SKM-1 treated with dmso at 0.1 percent for 144 hours (cell line): ENCODE data around the gene SCN10A.

Experiments used
- DNase-seq: peaks from one replicate; lab custom pipeline; 2025; ENCODE audit not compliant: unreplicated experiment; lab: John Stamatoyannopoulos, UW

Gene SCN10A

GRCh38 chr3:38782148-38782547 is 33.9 kb downstream of the SCN10A start:
- no peak for DNase-seq

GRCh38 chr3:38773528-38773927 is 42.5 kb downstream of the SCN10A start:
- DNase-seq, result no peak

DNA sequence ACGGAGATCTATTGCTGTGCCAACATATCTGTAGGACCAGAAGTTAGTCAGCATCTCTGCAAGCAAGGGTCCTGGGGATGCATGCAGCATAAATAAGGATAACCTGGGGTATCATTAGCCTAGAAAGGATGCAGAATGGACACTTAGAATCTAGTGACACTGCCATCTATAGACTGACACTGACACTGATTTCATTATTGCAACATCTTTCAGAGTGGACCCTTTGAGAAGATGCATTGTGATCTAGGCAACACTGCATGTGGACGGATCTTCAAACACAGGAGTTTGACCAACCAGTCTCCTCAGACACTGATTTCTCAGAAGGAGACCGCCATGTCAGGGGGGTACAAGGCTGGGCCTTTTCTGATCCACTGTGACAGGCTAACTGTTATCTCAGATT is 52.4 kb downstream of the SCN10A start:
- DNase-seq, result no peak

- no peak for DNase-seq
These were observed 57.5 kb downstream of the SCN10A start for GRCh38 chr3:38758557-38758956.

DNA sequence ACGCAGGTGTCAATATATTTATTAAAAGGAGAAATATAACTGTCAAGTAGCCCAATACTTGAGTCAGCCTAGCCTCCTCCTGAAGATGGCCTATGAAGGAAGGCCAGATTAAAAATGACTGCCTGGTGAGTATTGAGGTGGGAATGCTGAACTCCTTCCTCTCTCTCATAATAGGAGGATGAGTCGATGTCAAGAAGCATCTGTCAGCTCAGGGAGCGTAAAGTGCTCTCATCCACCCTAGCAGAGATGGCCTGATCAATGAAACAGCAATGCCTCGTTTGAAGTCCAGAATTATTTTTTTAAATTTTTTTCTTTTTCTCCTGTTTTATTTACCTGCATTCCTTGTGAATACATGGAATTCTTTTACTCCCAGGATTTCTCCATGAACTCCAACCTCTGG is 58.3 kb downstream of the SCN10A start:
- DNase-seq, result no peak

DNA sequence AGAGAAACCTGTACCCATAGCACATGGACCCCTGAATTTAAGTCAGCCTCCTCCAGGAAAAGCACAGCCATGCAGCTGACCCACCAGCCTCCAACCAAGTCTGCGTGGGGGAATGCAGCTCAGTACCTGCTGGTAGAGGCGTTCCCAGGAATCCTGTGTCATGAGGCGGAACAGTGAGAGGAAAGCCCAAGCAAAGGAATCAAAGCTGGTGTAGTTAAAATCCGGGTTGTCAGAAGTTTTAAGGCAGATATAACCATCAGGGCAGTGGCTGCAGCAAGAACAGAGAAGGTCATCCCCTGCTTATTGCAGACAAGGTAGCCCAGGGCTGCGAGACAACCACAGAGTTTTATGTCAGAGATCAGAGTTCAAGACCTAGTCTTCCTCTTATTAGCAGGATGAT is 59.1 kb downstream of the SCN10A start:
- no peak for DNase-seq

DNA sequence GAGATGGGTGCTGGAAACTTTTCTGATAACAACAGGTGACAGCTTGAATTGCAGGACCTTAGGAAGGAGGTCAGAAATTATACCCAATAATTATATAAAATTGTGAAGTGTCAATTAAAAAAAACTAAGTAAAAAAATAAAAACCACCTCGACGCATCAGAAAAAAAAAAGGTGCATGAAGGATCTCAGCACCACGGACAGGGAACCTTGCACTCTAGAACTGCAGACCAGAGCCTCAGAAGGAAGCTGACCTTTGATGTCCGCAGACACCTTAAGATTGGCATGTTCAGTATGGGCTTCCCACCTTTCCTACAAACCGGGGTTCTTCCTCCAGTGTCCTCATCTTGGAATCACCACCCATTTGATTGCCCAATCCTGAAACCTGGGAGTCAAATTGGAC is 60.9 kb downstream of the SCN10A start:
- DNase-seq, result no peak

GRCh38 chr3:38746641-38747040 is 69.4 kb downstream of the SCN10A start:
- no peak for DNase-seq

- DNase-seq, result peak; percentile 8
These were observed 73.0 kb downstream of the SCN10A start for GRCh38 chr3:38743043-38743442.

- DNase-seq, result no peak
These were observed 73.5 kb downstream of the SCN10A start for GRCh38 chr3:38742550-38742949.

GRCh38 chr3:38740537-38740936 is 75.5 kb downstream of the SCN10A start:
- DNase-seq, result no peak

DNA sequence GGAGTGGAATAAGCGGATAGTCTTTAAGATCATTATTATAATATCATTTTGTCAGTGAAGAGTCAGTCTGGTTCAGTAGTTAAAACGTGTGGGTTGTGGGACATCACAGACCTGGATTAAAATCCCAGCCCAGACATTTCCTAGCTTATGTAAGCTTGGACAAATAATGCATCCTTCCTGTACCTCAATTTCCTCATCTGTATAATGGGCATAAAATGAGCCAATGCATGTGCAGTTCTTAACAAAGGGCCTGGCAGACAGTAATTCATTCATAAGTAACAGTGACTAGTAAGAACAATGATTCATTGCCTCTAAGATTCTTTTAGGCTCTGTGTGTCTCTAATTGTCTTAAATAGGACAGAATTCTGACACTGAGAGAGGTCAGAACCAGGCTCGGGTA is 76.1 kb downstream of the SCN10A start:
- no peak for DNase-seq

DNA sequence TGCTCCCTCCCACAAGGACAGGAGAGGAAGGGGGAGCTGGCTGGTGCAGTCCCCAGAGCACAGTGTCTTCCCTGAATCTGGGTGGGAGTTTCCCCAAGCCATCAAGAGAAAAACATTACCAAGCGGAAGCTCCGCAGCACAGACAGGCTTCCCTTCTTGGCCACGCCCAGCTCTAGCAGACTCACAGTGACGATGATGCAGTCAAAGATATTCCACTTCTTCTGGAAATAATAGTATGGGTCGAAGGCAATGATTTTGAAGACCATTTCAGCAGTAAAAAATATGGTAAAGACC is 76.7 kb downstream of the SCN10A start:
- no peak for DNase-seq

- peak; percentile 40 for DNase-seq
These were observed 77.2 kb downstream of the SCN10A start for GRCh38 chr3:38738630-38739395.

DNA sequence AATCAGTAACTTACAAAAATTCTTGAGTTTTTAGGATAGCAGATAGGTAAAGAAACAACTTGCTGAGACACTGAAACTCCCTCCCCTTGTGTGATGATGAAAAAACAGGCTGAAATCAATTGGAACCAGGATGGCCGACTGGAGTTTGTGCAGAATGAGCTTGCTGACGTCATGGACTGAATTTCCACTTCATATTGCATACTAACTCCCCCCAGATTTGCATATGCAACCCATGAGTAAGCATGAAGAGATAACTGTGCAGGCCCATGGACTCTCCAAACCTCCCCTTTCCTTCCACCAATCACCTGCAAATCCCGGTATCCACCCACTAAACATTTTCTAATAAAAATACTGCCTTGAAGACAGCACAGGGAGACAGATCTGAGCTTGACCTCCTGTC is 84.5 kb downstream of the SCN10A start:
- no peak for DNase-seq

- no peak for DNase-seq
These were observed 85.7 kb downstream of the SCN10A start for GRCh38 chr3:38730281-38730680.

GRCh38 chr3:38728008-38728407 is 88.0 kb downstream of the SCN10A start:
- DNase-seq, result no peak

- no peak for DNase-seq
These were observed 89.3 kb downstream of the SCN10A start for GRCh38 chr3:38726751-38727150.

GRCh38 chr3:38725726-38726419 is 90.1 kb downstream of the SCN10A start:
- DNase-seq, result no peak

DNA sequence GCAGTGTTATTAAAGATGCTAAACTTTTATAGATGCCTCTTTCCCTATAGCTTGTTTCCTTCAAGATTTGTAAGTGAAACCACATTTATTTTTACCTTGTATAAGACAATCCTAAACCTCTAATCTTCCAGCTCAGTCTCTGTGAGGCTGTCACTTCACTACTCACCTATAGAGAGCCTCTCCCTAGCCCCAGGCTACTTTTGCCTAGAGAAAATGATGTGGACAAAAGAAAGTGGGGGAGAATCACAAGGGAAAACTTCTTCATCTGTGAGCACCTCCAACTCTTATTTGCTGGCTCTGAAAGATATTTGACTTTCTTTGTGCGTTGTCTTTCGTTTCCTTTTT is 91.7 kb downstream of the SCN10A start:
- no peak for DNase-seq

- no peak for DNase-seq
These were observed 92.2 kb downstream of the SCN10A start for GRCh38 chr3:38723569-38724391.
